ENCODE measurements around the gene GDPD5. TPM values are rescaled to one million over a fixed set of nuclear protein-coding genes. Genes with fewer than 3 reads are reported as not detected.

The GDPD5 gene
- total RNA-seq, 6 donors from 2014 or later, result 5.7 to 34.6 (median 14.0) TPM

- DNase-seq (peak; percentile 91 to 93), ATAC-seq (ENCODE audit: low FRiP score in 2 of 2) (peak; percentile 89)
- Histone ChIP-seq H3K4me3 (peak within 1 kb of the TSS; percentile 73 to 93 (median 82)), H3K9me3 (no peaks in the 10 kb centered on the region), H3K27me3 (no peaks in the 10 kb centered on the region), H3K27ac (peak within 1 kb of the TSS; percentile 98 to 100 (median 98)), H3K4me1 (peaks cover 68 to 90% (median 84%) of the 10 kb centered on the region in 4 donors), H3K36me3 (peaks cover 3 to 21% (median 14%) of the 10 kb centered on the region in 4 donors)
- 0 to 2% methylated on average over 28 to 50 of the region's 51 CpGs for WGBS, 2 donors
- peak; percentile 86 to 91 for TF ChIP-seq POLR2AphosphoS5 (IDR thresholded peaks at IDR 0.05)
- TF ChIP-seq EP300 (IDR thresholded peaks at IDR 0.05), result peak in 1 of 4 donors; percentile 15
- peak; percentile 11 to 84 (median 58) for TF ChIP-seq POLR2A (IDR thresholded peaks at IDR 0.05)
- TF ChIP-seq, protein P1, sequence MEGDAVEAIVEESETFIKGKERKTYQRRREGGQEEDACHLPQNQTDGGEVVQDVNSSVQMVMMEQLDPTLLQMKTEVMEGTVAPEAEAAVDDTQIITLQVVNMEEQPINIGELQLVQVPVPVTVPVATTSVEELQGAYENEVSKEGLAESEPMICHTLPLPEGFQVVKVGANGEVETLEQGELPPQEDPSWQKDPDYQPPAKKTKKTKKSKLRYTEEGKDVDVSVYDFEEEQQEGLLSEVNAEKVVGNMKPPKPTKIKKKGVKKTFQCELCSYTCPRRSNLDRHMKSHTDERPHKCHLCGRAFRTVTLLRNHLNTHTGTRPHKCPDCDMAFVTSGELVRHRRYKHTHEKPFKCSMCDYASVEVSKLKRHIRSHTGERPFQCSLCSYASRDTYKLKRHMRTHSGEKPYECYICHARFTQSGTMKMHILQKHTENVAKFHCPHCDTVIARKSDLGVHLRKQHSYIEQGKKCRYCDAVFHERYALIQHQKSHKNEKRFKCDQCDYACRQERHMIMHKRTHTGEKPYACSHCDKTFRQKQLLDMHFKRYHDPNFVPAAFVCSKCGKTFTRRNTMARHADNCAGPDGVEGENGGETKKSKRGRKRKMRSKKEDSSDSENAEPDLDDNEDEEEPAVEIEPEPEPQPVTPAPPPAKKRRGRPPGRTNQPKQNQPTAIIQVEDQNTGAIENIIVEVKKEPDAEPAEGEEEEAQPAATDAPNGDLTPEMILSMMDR (IDR thresholded peaks at IDR 0.05), result peak in 2 of 6 experiments; percentile 9 to 13
Measured at GRCh38 chr11:75562048-75562835, 36.5 kb upstream of the GDPD5 start, which contains the start of gene SERPINH1. Gene SERPINH1, plus strand, starts transcription at chr11:75562253. Its CDS starts 4,097 bp downstream, at chr11:75566350.

DNA sequence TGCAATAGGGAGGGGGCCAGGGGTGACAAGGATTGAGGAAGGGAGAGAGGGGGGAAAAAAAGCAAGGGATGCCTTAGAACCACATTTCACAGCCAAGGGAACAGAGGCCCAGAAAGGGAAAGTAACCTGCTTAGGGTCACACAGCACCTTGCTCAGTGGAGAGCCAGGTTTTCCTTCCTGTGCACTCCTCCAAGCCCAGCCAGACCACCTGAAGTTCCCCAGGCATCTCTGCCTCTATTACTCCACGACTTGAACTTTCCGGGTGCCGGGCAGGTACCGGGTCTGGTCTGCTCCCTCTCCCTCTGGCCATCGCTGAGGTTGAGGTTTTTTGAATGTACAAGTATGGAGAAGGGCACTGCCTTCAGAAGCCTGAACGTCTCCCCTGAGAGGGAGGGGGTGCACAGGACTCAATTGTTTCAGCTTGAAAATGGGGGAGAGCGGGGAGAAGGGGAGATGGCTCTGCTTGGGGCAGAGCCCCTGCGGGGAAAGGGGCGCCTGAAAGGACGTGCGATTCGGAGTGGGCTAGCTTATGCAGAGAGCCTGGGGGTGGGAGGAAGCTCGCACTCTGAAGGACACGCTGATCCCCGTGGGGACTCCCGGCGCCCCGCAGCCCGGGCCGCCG, 35.8 kb upstream of the GDPD5 start:
- DNase-seq, result no peak
- WGBS, 2 donors, result 13 to 17% methylated on average over 6 to 21 of the region's 21 CpGs
- H3K4me1 ChIP-seq, result peaks cover 66 to 88% (median 83%) of the 10 kb centered on the region in 4 donors

DNA sequence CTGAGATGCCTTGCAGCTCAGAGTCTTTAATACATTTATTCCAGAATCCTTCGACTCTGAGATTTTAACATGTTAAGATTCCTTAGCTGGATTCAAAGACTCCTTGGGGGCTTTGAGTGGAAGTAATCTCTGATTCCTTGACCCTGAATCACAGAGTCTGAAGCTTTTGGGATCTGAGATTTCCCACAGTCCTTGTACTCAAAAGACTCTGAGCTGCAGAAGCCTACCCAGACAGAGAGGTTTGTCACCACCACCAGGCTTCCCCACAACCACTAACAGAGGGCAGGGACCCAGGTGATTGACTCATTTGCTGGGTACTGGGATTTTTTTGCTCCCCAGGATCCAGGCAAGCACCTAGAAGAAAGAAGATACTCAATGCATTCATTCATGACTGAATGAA, 34.9 kb upstream of the GDPD5 start:
- no peak for ATAC-seq (ENCODE audit: low FRiP score in 2 of 2)
- Histone ChIP-seq H3K9me3 (no peaks in the 10 kb centered on the region), H3K4me1 (peaks cover 57 to 79% (median 74%) of the 10 kb centered on the region in 4 donors), H3K4me3 (no peak overlapping the region), H3K27me3 (no peaks in the 10 kb centered on the region), H3K27ac (peak overlapping the region in 3 of 4 donors; percentile 98 to 100 (median 99)), H3K36me3 (peaks cover 0 to 5% (median 0%) of the 10 kb centered on the region in 4 donors)
- DNase-seq, result no peak
- WGBS, 2 donors, result 60 to 70% methylated on average over 1 of the region's 1 CpG
- TF ChIP-seq POLR2A (IDR thresholded peaks at IDR 0.05) (no peak), POLR2AphosphoS5 (IDR thresholded peaks at IDR 0.05) (no peak), EP300 (IDR thresholded peaks at IDR 0.05) (no peak)
- TF ChIP-seq, protein P1 (IDR thresholded peaks at IDR 0.05), result no peak

More for the DNA sequence above, 35.8 kb upstream of the GDPD5 start:
- Histone ChIP-seq H3K36me3 (peaks cover 0 to 14% (median 7%) of the 10 kb centered on the region in 4 donors), H3K9me3 (no peaks in the 10 kb centered on the region), H3K27me3 (no peaks in the 10 kb centered on the region), H3K4me3 (peak overlapping the region; percentile 73 to 93 (median 82)), H3K27ac (peak overlapping the region; percentile 98 to 100 (median 98))
- ATAC-seq (ENCODE audit: low FRiP score in 2 of 2), result no peak
- TF ChIP-seq POLR2A (IDR thresholded peaks at IDR 0.05) (no peak), POLR2AphosphoS5 (IDR thresholded peaks at IDR 0.05) (no peak)
- TF ChIP-seq, protein P1 (IDR thresholded peaks at IDR 0.05), result no peak

DNA sequence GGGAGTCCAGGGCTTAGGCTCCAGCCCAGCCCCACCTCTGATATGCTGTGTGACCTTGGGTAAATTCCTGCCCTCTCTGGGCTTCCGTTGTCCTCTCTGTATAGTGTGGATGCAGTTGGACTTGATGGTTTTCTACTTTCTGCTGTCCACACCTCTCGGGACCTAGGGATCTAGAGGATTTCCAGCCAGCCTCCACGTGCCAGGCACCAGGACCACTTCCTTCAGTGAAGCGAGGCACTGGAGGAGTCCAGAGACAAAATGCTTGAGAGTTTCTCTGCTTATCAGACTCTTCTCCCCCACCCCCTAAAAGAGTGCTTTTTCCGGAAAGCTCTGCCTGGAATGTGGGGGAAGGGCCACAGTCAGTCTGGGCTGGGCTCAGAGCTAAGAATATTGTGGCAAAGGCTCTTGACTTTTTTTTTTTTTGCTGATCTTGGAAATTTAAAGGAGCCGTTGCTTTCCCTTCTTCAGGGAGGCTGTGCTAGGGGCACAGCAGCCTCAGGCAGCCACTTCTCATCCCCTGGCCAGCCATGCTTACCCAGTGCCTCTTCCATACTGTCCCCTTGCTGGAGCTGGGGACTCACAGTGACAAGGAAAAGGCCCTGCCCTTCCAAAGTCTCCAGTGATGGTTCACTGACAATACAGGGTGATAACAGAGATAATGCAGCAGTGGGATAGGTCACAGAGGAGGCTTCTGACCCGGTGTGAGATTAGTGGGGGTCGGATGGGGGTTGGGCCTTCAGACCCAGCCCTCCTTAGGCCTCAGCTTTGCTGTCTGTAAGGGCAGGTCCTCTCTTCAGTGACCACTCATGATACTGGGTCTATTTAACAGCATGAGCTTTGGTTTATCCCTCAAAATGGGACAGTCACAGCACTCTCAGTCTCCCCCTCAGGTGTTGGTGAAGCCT, 33.5 kb upstream of the GDPD5 start:
- Histone ChIP-seq H3K27me3 (no peaks in the 10 kb centered on the region), H3K4me3 (peak overlapping the region in 2 of 4 donors; percentile 11 to 20), H3K9me3 (no peaks in the 10 kb centered on the region), H3K4me1 (peaks cover 51 to 75% (median 64%) of the 10 kb centered on the region in 4 donors), H3K27ac (peak overlapping the region; percentile 87 to 100 (median 98)), H3K36me3 (no peaks in the 10 kb centered on the region)
- DNase-seq (peak in 1 of 2 donors; percentile 75), ATAC-seq (ENCODE audit: low FRiP score in 2 of 2) (peak; percentile 34 to 66)
- WGBS, 2 donors, result 24 to 41% methylated on average over 7 to 8 of the region's 8 CpGs
- TF ChIP-seq EP300 (IDR thresholded peaks at IDR 0.05), result peak in 2 of 4 donors; percentile 57 to 89
- TF ChIP-seq POLR2A (IDR thresholded peaks at IDR 0.05), result no peak
- TF ChIP-seq POLR2AphosphoS5 (IDR thresholded peaks at IDR 0.05), result peak; percentile 56 to 81
- TF ChIP-seq, protein P1 (IDR thresholded peaks at IDR 0.05), result no peak
